Adrenal gland (tissue), 12 donors: ENCODE data around the gene LRRK1. TPM values are rescaled to one million over a fixed set of nuclear protein-coding genes. Genes with fewer than 3 reads are reported as not detected.

Experiments used
- DNase-seq, 7 donors: peaks; one replicate each; pipeline ENCODE4 v3.0.0-alpha.2; 2019 to 2020
- H3K27ac ChIP-seq, 5 donors: fragments of 200-600 bp; sonication (generic) in 4 of 5; 1 replicate in 3 of 5; 2 replicates in 2 of 5; pipeline versions ENCODE4 v1.5.1 to v1.8.0; 2016 to 2020; ENCODE audit warnings: mild to moderate bottlenecking in 1 of 5
- H3K27me3 ChIP-seq: fragments of 200-600 bp; 2 replicates; pipeline ENCODE4 v1.8.0; 2021
- H3K36me3 ChIP-seq, 2 donors: fragments of 200-600 bp; replicated peaks in 1 of 2; 1 replicate in 1 of 2; 2 replicates in 1 of 2; pipeline versions ENCODE4 v1.5.1 to v1.8.0; 2018 to 2022
- H3K4me1 ChIP-seq, 2 donors: fragments of 200-600 bp; replicated peaks in 1 of 2; 1 replicate in 1 of 2; 2 replicates in 1 of 2; pipeline versions ENCODE4 v1.5.1 to v1.8.0; 2018 to 2021
- H3K4me3 ChIP-seq, 4 donors: fragments of 200-600 bp; sonication (generic) in 3 of 4; one replicate each; pipeline ENCODE4 v1.5.1; 2016 to 2018
- H3K9me3 ChIP-seq, 3 donors: fragments of 200-600 bp; sonication (generic) in 1 of 3; replicated peaks in 1 of 3; 1 replicate in 2 of 3; 2 replicates in 1 of 3; pipeline versions ENCODE4 v1.5.1 to v1.8.0; 2016 to 2021
- POLR2A ChIP-seq, 2 donors: fragments of 450-650 bp; IDR thresholded peaks; one replicate each; pipeline ENCODE4 v1.6.1; 2017; ENCODE audit warnings: antibody characterized with exemption in 2 of 2, mild to moderate bottlenecking in 2 of 2, moderate library complexity in 1 of 2
- WGBS, 4 donors: extraction: QIAGEN DNeasy Blood & Tissue Kit in 2 of 4; methylation state at CpG; one replicate each; pipeline versions ENCODE4 v1.1.5 to v1.1.7; 2013 to 2017; 5-methylcytosine and 5-hydroxymethylcytosine counted together
- intact Hi-C, 2 donors: fragments of 100-400 bp; cut with DNase I; formaldehyde crosslinking; loops; one replicate each; pipeline versions ENCODE4 v1.14.1 to v1.15.0; 2022 to 2023
- polyA plus RNA-seq, 3 donors: library from polyadenylated mRNA; stranded (reverse); fragments of 200-250 nt in 2 of 3; fragments of 350-450 nt in 1 of 3; fragmentation: Illumina TruSeq in 1 of 3; extraction: RNeasy Lipid Tissue Mini Kit (QIAGEN cat#74804) in 1 of 3; gene quantifications; one replicate each; pipeline ENCODE4 v1.2.3, GENCODE V29; 2013 to 2014
- total RNA-seq, 9 donors: library from RNA; depleted of rRNA in 4 of 9; stranded (reverse); fragments of >200 nt in 4 of 9; fragments of 120-200 nt in 1 of 9; fragmentation: NEBNext Ultra II Directional in 1 of 9; extraction: Animal tissue kit (Norgen Biotek cat#: 25700) in 1 of 9; gene quantifications; one replicate each; pipeline versions ENCODE4 v1.1.0 to v1.2.4, GENCODE V29; 2013 to 2023
- TF ChIP-seq, protein P1 (sequence below), 6 experiments: fragments of 450-650 bp in 4 of 6; fragments of 200-600 bp in 2 of 6; sonication (generic) in 1 of 6; IDR thresholded peaks; 1 replicate in 5 of 6; 2 replicates in 1 of 6; pipeline versions ENCODE4 v1.5.1 to v1.8.0; 2016 to 2021; ENCODE audit warnings: antibody characterized with exemption in 6 of 6, mild to moderate bottlenecking in 2 of 6, moderate library complexity in 1 of 6
- donor health status: healthy with polysubstance abuse.
- donor health status: Bipolar disorder and iron deficiency.
- donor health status: DM: yes; HTN: yes; CAD: no.
- donor health status: DM: no; HTN: no; CAD: no.
- donor health status: DM: no; HTN: no; CAD: no.
- donor health status: DM: yes; HTN: yes; CAD: no.

Gene LRRK1
- total and polyA plus RNA-seq, 12 donors = 0.44 to 13.1 (median 7.7) TPM

DNA sequence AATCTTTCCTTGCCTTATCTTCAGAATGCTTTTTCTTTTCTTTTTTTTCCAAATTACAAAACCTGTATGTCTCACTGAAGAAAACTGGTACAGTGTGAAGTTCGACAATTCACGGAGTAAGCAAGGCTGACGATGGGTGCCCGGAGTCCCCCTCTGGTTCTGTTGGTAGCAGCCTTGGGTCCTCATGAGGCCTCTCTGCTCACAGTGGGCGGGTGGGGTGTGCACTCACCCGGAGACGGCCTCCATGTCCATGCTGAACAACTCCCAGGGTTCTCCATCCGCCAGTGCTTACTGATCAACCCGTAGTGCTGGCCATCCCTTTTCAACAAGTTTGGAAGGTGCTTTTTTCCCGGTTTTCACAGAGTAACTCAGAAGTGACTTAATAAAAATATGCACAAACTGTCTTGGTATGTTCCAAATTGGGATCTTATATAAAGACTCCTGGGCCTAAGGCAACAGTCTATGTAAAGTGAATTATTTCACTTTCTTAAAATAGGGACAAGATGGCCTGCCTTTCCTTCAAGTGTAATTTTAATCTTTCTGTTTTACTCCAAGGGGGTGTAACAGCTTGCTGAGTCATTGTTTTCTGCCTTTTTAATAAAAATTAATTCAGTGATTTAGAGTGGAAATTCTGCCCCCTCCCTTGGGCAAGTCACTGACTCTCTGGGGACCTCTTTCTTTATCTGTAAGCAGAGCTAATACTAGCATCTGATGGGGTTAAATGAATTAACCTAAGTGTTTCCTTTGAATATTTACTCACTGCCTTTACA is 23.7 kb downstream of the LRRK1 start:
- no peak overlapping the region for H3K4me3 ChIP-seq
- no peaks in the 10 kb centered on the region for H3K27me3 ChIP-seq
- intact Hi-C loops = no loop called here
- 82 to 93% (median 84%) methylated on average over 7 to 10 of the region's 10 CpGs for WGBS, 4 donors
- no peaks in the 10 kb centered on the region for H3K36me3 ChIP-seq
- H3K9me3 ChIP-seq = no peaks in the 10 kb centered on the region
- no peaks in the 10 kb centered on the region for H3K4me1 ChIP-seq
- H3K27ac ChIP-seq = no peak overlapping the region
- no peak for TF ChIP-seq POLR2A (IDR thresholded peaks at IDR 0.05)
- TF ChIP-seq, protein P1, sequence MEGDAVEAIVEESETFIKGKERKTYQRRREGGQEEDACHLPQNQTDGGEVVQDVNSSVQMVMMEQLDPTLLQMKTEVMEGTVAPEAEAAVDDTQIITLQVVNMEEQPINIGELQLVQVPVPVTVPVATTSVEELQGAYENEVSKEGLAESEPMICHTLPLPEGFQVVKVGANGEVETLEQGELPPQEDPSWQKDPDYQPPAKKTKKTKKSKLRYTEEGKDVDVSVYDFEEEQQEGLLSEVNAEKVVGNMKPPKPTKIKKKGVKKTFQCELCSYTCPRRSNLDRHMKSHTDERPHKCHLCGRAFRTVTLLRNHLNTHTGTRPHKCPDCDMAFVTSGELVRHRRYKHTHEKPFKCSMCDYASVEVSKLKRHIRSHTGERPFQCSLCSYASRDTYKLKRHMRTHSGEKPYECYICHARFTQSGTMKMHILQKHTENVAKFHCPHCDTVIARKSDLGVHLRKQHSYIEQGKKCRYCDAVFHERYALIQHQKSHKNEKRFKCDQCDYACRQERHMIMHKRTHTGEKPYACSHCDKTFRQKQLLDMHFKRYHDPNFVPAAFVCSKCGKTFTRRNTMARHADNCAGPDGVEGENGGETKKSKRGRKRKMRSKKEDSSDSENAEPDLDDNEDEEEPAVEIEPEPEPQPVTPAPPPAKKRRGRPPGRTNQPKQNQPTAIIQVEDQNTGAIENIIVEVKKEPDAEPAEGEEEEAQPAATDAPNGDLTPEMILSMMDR (IDR thresholded peaks at IDR 0.05) = no peak
- no peak for DNase-seq

DNA sequence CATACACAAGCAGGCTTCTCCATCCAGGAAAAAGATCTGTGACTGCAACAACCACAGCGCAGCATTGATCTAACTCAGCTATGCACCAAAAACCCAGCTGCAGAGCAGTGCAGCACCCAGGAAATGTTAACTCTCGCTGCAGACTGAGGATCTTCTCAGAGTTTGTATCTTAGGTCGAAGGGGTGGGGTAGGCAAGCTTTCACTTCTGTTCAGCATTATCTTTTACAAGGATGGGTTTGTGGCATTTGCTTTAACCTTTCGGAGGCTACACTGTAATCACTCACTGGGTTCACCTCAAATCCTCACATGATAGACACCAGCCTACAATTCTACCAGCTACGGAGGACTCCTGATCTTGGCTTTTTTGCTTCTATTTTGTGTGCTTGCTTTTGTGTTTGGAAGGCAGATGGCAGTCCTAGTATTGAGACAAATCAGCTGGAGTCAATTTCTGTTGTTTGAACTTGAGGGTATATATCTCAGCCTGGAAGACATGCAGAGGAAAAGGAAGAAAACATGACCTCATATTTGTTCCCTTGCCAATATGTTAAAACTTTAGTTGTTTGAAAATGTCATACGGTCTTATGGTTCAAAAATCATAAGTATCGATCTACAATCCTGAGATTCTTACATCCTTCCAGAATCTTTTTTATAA is 25.2 kb downstream of the LRRK1 start:
- no peak for TF ChIP-seq POLR2A (IDR thresholded peaks at IDR 0.05)
- no peak overlapping the region for H3K27ac ChIP-seq
- H3K4me3 ChIP-seq = no peak overlapping the region
- WGBS, 4 donors = 65 to 78% (median 67%) methylated on average over 7 of the region's 7 CpGs
- intact Hi-C loops = no loop called here
- no peaks in the 10 kb centered on the region for H3K36me3 ChIP-seq
- H3K4me1 ChIP-seq = no peaks in the 10 kb centered on the region
- H3K9me3 ChIP-seq = no peaks in the 10 kb centered on the region
- no peak for DNase-seq
- H3K27me3 ChIP-seq = no peaks in the 10 kb centered on the region

DNA sequence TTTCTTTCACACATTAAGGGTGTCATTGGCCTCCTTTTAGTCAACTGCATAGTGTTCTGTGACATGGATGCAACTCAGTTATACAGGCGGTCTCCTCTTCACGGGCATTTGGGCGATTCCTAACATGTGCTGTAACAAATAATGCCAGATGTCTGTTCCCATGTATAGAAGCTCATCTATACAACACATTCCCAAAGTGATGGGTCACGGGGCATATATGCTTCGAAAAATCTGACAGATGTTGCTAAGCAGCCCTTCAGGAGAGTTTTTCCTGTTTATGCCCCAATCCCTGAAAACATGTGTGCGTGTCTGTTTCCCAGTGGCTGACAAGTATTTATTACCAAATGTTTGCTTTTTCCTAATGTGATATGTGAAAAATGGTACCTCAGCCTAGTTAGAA is 25.8 kb downstream of the LRRK1 start:
- H3K27me3 ChIP-seq = no peaks in the 10 kb centered on the region
- no peak for DNase-seq
- 75 to 82% (median 79%) methylated on average over 6 of the region's 6 CpGs for WGBS, 4 donors
- TF ChIP-seq POLR2A (IDR thresholded peaks at IDR 0.05) = no peak
- TF ChIP-seq, protein P1 (IDR thresholded peaks at IDR 0.05) = no peak
- H3K9me3 ChIP-seq = no peaks in the 10 kb centered on the region
- H3K4me3 ChIP-seq = no peak overlapping the region
- no peaks in the 10 kb centered on the region for H3K4me1 ChIP-seq
- H3K36me3 ChIP-seq = no peaks in the 10 kb centered on the region
- H3K27ac ChIP-seq = no peak overlapping the region
- intact Hi-C loops = no loop called here

DNA sequence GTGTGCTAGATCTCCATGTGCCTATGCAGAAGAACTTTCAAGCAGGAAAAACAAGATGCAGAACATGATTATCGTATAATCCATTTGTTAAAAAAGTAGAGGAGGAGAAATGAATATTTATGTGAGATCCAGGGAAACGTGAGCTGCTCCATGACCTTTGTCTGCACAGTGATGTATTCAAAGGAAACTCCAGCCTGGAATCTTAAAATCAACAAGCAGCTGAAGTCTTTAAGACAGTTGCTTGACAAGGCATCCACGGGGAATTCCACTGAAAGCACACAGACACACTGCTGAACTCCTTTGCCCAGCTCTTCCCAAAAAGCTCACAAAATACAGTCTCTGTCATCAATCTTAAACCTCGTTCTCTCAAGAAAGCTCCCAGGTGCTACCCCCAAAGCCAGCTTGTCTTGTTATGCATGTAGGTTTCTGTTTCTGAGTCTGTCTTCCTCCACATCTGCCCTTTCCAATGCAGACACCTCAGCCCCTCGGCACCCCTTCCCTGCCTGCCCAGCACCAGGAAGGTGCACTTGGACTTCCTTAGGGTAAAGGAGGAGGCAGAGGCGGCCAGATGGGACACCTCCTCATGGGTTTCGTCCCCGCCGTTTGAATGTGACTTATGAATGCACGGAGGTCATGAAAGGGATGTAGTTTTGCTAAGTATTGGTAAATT is 28.7 kb downstream of the LRRK1 start:
- intact Hi-C loops = no loop called here
- no peaks in the 10 kb centered on the region for H3K4me1 ChIP-seq
- WGBS, 4 donors = 48 to 57% (median 54%) methylated on average over 10 of the region's 10 CpGs

More for the DNA sequence above, 28.7 kb downstream of the LRRK1 start:
- Histone ChIP-seq H3K9me3 (no peaks in the 10 kb centered on the region), H3K4me3 (no peak overlapping the region), H3K27me3 (no peaks in the 10 kb centered on the region), H3K36me3 (no peaks in the 10 kb centered on the region), H3K27ac (no peak overlapping the region)
- TF ChIP-seq, protein P1 (IDR thresholded peaks at IDR 0.05) = no peak
- TF ChIP-seq POLR2A (IDR thresholded peaks at IDR 0.05) = no peak
- no peak for DNase-seq
